GM21786 (cell line): ENCODE results near the gene DRC7.
"Not testable (repeated sequence)": the region's sequence is repeated elsewhere in the genome, so short reads cannot be mapped to it uniquely, and the experiment has no call there.

ENCODE experiments used
- ATAC-seq: cut with Tn5 transposase; IDR thresholded peaks from one replicate; pipeline ENCODE4 v1.9.1; 2021; ENCODE audit not compliant: unreplicated experiment

DRC7 gene

DNA sequence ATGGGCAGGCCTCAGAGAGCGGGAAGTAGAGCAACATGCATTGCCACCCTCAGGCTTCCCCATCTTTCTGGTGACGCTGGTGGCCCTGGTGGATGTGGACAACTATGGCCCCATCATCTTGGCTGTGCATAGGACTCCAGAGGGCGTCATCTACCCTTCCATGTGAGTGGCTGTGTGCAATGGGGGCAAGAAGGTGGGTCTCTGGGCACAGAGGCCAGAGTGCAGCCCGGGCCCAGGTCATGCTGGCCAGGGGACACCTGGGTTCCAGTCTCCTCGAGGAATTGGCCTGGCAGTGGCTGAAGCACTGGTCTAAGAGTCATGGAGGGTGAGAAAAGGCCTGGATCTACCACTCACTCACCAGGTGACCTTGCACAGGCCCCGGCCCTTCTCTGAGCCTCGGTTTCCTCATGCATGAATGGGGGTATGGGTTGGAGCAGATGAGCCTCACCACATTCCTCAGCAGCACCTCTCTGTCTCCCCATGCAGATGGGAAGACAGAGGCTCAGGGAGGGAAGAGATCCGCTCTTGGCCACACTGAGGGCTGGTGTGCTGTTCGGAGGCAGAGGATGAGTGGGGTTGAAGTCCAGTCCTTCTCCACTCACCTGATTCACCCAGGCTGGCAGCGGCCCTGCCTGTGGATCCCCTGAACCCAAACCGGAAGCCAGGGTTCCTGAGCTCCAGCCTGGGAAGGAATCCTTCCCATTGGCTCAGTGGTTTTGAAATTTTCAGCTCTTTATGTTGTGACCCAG is 33.7 kb upstream of the DRC7 start:
- no peak for ATAC-seq

DNA sequence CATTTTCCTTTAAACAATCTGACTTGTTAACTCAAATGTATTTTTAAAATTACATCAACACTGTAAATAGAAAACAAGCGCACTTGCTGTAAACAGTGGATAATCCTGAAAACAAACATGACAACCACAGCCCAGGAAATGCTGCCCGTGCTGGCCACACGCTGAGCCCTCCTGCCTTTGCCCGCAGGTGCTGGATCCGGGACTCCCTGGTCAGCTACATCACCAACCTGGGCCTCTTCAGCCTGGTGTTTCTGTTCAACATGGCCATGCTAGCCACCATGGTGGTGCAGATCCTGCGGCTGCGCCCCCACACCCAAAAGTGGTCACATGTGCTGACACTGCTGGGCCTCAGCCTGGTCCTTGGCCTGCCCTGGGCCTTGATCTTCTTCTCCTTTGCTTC is 33.1 kb upstream of the DRC7 start:
- ATAC-seq = no peak

DNA sequence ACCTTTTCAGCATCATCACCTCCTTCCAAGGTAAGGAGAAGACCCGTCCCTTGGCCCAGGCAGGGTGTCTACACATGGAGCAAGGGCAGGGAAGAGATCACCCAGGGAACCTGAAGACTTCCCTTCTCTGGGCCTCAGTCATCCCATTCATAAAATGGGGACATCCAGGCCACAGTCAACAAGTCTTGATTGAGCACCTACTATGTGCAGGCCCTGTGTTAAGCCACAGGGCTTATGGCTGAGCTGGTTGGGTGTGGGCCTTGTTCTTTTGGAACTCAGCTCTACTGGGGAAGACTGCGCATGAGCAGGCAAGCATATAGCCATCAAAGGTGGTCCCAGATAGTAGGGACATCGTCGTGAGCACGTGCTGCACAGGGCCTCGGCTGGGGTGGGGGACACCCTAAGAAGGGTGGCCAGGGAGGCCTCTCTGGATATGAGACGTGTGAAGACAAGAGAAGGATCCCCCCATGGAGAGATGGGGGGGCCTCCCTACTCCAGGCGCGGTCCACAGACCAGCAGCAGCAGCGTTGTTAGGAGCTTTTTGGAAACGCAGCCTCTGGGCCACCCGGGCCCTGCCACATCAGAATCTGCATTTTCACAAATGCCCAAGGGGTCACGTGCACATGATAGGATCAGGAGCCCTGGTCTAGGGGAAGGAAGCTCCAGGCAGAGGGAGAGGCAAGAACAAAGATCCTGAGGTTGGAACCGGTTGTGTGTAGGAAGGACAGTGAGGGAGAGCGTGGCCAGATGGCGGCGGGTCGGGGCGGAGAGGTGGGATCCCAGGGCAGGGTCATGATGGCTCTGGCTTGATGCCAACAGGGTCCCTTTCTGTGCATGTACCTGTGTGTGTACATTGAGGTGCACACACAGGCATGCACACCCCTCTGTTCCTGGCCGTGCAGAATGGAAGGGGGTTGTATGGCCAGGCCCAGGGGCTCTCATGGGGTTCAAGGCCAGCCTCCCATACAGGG is 32.4 kb upstream of the DRC7 start:
- ATAC-seq = no peak

DNA sequence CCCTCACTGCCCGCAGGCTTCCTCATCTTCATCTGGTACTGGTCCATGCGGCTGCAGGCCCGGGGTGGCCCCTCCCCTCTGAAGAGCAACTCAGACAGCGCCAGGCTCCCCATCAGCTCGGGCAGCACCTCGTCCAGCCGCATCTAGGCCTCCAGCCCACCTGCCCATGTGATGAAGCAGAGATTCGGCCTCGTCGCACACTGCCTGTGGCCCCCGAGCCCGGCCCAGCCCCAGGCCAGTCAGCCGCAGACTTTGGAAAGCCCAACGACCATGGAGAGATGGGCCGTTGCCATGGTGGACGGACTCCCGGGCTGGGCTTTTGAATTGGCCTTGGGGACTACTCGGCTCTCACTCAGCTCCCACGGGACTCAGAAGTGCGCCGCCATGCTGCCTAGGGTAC is 31.2 kb upstream of the DRC7 start:
- ATAC-seq = no peak

DNA sequence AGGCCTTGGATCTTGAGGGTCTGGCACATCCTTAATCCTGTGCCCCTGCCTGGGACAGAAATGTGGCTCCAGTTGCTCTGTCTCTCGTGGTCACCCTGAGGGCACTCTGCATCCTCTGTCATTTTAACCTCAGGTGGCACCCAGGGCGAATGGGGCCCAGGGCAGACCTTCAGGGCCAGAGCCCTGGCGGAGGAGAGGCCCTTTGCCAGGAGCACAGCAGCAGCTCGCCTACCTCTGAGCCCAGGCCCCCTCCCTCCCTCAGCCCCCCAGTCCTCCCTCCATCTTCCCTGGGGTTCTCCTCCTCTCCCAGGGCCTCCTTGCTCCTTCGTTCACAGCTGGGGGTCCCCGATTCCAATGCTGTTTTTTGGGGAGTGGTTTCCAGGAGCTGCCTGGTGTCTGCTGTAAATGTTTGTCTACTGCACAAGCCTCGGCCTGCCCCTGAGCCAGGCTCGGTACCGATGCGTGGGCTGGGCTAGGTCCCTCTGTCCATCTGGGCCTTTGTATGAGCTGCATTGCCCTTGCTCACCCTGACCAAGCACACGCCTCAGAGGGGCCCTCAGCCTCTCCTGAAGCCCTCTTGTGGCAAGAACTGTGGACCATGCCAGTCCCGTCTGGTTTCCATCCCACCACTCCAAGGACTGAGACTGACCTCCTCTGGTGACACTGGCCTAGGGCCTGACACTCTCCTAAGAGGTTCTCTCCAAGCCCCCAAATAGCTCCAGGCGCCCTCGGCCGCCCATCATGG is 30.5 kb upstream of the DRC7 start:
- ATAC-seq = no peak

DNA sequence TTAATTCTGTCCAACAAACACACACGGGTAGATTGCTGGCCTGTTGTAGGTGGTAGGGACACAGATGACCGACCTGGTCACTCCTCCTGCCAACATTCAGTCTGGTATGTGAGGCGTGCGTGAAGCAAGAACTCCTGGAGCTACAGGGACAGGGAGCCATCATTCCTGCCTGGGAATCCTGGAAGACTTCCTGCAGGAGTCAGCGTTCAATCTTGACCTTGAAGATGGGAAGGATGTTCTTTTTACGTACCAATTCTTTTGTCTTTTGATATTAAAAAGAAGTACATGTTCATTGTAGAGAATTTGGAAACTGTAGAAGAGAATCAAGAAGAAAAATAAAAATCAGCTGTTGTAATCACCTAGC is 30.0 kb upstream of the DRC7 start:
- no peak for ATAC-seq

DNA sequence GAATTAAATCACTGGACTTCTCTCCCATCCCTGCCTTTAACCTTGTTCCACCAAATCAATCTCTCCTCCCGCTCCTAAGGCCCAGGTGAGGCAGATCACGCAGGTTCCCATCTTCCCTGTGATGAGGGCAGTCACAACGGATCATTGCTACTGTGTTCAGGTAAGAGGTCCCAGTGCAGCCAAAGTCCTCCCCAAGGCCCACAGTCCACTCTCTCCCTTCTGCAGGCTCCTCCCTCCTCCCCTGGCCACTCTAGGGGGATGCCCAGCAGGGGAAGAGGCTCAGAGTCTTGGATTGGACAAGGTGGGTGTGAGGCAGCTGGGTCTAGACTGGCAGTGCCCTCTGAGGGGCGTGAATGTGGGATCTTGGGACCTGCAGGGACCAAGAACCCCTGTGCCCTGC is 29.1 kb upstream of the DRC7 start:
- no peak for ATAC-seq

DNA sequence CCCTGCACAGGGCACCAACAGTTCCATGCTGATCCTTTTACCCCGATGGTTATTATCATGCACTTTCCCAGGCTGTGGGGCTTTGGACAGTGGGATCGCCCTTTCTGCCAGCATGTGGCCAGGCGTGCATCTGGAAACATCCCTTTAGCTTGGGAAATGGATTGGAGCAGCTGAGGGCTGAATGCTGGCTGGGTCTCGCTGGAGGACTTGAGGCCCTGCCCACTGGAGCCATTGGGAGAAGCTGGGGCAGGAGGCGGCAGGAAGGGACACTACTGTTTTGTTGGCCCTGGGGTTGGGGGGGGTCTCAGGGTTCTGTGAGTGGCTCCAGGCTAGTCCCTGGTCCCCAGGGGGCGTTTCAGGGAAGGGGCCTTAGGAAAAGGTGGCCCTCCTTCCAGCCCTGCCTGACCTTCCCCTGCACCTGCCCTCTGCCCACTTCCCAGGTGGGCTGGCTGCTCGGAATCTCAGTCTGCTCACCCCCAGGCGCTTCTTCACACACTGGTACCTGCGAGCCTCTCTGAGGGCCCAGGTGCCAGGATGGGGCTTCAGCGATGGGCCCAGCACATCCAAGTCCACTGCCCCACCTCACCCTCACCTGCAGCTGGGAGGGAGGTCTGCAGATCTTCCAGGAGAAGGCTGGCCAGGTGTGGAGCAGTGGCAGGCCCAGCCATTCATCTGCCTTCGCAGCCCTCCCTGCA is 28.1 kb upstream of the DRC7 start:
- ATAC-seq = no peak

DNA sequence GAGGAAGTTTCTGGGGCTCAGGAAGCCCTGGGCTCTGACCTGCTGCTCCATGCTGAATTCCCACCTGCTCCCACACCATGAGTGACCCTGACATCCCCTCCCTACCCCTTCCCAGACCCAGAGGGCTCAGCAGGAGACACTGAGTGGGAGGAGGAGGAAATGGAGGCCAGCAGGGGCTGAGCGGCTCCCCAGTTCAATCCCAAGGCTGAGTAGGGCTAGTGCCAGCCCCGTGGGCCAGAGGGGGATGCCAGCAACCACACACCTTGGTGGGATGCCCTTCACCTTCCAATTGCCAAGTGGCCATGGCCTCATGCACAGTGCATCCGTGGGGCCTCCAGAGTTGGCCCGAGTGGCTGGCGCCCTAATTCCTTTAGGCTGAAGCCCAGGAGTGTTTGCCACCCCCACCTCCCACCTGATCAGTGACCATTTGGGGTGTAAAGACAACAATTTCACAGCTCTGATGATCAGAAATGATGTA is 27.5 kb upstream of the DRC7 start:
- no peak for ATAC-seq

DNA sequence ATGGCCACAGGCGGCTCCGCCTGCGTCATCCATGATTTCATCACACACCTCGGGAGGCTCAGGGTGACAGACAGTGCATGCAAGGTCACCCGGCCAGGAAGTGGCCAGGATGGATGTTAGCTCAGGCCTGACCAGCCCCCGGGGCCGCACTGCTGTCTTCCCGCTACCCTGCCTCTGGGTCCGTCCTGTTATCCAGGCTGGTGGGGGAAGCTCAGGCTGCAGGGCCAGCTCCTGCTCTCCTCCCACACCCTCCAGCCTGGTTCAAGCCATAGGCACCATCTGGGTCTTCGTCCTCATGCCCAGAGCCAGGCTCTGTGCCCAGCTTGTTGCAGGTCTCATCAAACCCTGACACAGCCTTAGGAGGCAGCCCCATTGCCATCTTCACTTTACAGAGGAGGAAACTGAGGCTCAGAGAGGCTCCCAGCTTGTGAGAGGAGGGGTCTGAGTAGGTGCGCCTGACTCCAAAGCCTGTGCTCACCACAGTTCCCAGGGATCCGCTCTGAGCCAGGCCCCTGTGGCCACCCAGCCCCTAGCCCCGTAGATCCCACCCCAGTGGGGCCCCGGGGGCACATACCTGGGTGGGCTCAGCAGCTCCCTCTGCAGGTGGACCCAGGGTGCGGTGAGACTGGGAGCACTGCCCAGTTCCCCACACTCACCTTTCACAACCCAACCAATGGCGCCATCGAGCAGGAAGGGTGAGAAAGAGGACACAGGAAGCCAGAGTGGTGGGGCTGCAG is 26.9 kb upstream of the DRC7 start:
- ATAC-seq = no peak

DNA sequence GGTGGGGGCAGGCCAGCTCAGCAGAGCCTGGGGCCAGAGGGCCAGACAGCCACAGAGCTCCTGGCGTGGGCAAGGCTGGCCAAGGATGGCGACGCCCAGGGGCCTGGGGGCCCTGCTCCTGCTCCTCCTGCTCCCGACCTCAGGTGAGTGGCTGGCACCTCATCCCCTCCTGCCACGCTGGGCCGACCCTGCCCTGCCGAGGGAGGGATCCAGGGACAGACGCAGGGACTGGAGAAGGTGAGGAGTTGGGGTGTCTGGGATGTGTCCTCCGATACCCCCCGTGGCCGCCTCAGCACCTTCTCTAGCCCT is 26.4 kb upstream of the DRC7 start, which contains the start of gene ADGRG3:
Gene ADGRG3 (plus strand): TSS at position 44 of the 309 bp plus-strand sequence. CDS start 42 bp downstream, at position 86.
- no peak for ATAC-seq

DNA sequence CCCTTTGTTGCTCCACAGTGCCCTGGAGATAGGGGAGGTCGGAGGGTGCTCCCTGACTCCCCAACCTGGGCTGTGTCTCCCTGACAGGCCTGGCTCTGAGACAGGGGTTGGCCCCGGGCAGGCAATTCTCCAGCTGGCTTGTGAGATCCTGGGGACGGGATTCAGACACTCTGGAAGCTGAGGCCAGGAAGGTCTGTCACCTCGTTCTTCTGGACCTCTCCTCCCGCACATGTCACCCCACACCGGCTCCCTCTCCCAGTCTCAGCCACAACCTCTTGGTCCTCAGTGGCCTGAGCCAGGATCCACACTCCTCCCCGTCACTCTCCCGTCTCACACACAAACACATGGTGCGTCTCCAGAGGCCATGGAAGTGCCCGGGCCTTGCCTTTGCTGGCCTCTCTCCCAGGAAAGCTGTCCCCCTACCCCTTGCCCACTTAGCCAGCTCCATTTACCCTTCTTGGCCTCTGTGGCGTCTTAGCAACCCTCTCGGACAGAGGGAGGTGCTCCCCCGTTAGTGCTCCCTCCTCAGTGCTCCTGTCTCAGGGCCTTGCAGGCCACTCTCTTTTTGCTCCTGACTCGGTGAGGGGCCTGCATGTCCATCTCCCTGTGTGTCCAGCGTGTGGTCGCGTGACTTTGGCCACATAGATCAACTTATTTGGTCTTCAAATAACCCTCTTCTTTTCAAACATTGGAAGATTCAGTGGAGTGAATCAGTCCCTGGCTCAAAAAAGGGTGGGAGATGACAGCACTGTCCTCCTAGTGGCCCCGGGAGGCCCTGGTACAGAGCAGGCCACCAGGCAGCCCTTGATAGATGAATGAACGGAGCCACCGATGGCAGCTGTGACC is 25.8 kb upstream of the DRC7 start:
- no peak for ATAC-seq

DNA sequence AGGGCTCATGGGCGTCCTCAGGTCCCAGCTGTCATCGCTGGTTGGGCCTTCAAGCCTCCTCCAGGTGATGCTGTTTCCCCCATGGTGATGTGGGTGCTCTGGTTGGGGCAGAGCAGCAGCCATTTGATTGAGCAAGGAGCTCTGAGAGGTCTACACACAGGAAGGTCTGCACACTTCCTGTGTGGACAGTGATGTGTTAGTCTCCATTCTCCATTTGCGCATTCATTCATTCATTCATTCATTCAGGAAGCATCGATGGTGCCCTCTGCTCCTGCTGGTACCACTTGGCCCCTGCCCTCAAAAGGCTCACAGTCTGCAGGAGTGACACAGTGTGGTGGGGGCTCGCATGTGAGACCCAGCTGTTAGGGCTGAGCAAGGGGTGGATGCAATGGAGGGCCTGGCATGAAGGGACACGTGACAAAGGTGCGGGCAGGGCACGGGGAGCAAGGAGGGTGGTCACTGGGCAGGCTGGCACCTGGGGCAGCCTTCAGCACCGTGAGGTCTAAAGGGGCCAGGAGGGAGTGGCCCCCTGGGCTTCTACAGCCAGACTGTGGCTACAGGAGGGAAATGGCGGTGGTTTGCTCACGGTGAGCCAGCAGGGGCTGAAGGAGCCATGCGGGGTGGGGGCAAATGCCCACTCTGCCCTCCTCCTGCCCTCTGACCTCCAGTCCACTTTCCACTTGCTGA is 25.0 kb upstream of the DRC7 start:
- ATAC-seq = no peak

DNA sequence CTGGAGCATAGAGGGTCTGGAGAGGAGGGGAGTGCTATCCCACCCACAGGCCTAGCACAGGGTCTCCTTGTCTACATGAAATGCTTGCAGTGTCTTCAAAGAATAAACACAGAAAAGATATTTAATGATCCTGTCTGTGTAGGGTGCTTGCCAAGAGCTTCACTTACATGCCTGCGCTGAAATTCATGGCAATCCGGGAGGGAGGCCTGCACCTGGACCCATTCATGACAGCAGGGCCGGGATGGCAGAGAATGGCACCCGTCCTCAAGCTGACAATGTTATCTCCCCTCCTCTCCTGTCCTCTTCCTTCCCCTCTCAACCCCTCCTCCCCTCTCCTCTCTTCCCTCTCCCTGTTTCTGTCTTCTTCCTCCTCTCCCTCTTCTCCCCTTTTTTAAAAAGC is 24.4 kb upstream of the DRC7 start:
- ATAC-seq = no peak

DNA sequence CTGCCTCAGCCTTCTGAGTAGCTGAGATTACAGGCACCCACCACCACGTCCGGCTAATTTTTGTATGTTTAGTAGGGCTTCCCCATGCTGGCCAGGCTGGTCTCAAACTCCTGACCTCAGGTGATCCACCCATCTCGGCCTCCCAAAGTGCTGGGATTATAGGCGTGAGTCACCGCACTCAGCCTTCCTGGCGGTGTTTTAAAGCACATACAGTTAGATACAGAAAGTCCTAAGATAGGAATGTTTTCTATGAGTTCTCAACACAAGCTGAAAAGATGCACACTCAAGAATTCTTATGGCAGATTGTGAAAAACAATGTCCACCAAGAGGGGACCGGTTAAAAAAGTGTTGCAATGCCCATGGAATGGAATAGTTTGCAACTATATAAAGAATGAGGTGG is 23.2 kb upstream of the DRC7 start:
- ATAC-seq = not testable (repeated sequence)

DNA sequence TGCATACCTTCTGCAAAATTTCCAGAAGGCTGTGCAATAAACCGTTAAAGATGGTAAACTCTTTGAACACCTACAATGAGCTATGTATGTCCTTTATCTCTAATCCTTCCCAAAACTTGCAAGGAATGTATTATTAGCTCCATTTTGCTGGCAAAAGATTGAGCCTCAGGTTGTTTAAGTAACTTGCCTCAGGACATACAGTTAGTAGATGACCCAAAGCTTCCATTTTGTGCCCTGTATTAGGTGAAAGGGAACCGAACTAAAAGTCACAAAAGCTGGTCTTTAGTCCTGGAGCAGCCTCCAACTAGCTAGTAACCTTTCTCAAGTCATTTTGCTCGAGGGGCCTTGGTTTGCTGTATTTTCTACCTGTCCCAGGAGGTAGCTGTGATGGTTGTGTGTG is 22.2 kb upstream of the DRC7 start:
- ATAC-seq = no peak

DNA sequence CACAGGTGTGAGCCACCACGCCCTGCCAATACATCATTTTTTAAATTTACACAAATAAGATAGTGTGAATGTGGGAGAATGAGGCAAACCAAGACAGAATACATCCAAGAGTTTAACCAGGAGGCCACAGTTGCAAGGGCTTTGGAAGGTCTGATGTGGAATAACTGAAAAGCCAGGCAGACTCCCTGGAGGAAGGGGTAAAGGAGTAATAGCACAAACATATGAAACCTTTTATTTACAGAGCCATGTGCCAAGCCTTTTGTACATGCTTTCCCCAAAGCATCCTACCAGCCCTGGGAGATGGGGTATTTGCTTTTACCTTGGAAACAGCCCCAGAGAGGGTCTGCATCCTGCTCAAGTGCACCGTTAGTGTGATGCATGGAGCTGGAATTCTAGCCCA is 21.8 kb upstream of the DRC7 start:
- no peak for ATAC-seq

DNA sequence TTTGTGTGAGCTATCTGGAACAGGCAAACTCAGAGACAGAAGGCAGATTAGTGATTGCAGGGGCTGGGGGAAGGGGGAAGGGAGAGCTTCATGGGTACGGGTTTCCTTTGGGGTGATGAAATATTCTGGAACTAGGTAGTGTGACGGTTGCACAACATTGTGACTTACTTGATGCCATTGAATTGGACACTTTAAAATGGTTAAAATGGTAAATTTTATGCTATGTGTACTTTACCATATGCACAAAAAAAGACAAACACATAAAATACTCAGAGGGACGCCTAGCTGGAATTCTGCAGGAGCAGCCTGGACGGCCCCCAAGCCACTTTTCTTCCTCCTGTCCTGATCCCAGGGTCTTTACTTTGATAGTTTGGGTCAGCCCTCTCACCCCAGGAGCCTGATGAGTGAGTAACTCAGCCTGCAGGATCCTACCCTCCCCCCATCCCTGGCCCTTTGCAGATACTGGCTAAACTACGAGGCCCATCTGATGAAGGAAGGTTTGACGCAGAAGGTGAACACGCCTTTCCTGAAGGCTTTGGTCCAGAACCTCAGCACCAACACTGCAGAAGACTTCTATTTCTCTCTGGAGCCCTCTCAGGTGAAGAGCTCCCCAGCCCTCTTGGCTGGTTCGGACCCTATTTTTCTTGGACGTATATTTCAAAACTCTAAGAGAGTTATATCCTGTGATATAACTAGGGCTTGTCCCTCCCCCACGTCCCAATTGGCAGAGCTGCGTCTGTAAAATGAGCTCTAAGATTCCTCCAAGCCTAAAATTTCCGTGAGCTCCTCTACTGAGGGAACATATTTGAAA is 18.7 kb upstream of the DRC7 start:
- ATAC-seq = no peak
